Sigmoid colon (tissue), 4 donors: ENCODE data around the gene PRIMA1.

Source experiments
- CTCF ChIP-seq, 4 experiments: fragments of 450-650 bp in 3 of 4; fragments of 200-600 bp in 1 of 4; IDR thresholded peaks; one replicate each; pipeline ENCODE4 v1.5.1; 2016 to 2019; ENCODE audit warnings: antibody characterized with exemption in 4 of 4, mild to moderate bottlenecking in 3 of 4, moderate library complexity in 2 of 4
- EP300 ChIP-seq, 4 donors: sonication (generic); formaldehyde crosslinking; IDR thresholded peaks; one replicate each; pipeline ENCODE4 v1.6.1; 2017; ENCODE audit warnings: antibody characterized with exemption in 4 of 4
- POLR2A ChIP-seq, 2 donors: fragments of 450-650 bp; IDR thresholded peaks; one replicate each; pipeline ENCODE4 v1.6.1; 2016; ENCODE audit warnings: antibody characterized with exemption in 2 of 2, mild to moderate bottlenecking in 2 of 2, moderate library complexity in 2 of 2
- POLR2AphosphoS5 ChIP-seq, 4 donors: sonication (generic); formaldehyde crosslinking; IDR thresholded peaks; one replicate each; pipeline ENCODE4 v1.6.1; 2017; ENCODE audit warnings: antibody characterized with exemption in 4 of 4

- TF ChIP-seq POLR2A (IDR thresholded peaks at IDR 0.05) (no peak), CTCF (IDR thresholded peaks at IDR 0.05) (no peak), POLR2AphosphoS5 (IDR thresholded peaks at IDR 0.05) (no peak), EP300 (IDR thresholded peaks at IDR 0.05) (no peak)
Observed at GRCh38 chr14:93725002-93725582, 63.2 kb downstream of the PRIMA1 start.
